T-helper 9 cell (primary cell): ENCODE results near the gene OR2T35.
"Not testable (repeated sequence)": the region's sequence is repeated elsewhere in the genome, so short reads cannot be mapped to it uniquely, and the experiment has no call there.

Experiments
- DNase-seq: peaks from one replicate; pipeline ENCODE4 v3.0.0-alpha.2; 2020
- total RNA-seq, 2 donors: gene quantifications; one replicate each; lab custom pipeline; 2026; lab: John Stamatoyannopoulos, UW

The OR2T35 gene, protein sequence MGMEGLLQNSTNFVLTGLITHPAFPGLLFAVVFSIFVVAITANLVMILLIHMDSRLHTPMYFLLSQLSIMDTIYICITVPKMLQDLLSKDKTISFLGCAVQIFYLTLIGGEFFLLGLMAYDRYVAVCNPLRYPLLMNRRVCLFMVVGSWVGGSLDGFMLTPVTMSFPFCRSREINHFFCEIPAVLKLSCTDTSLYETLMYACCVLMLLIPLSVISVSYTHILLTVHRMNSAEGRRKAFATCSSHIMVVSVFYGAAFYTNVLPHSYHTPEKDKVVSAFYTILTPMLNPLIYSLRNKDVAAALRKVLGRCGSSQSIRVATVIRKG
- total RNA-seq, result 0 reads per million in 2 donors

DNA sequence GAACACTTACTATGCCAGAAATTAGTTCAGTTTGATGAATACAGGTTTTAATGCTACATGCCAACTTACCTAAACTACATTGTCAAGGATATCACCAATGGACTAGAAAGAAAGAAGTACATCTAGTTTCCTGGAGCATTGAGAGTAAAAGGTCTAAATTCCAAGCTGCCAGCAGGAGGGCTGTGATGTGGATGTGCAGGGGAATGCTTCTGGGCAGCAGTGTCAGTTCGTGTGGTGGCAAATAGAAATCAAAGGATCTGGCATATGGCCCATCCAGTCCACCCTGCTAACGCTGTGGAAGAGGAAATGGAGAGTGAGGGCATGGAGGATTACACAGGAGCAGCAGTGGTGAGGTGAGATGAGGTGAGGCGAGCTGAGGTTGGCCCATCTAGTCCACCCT is at the start of gene OR2T35:
Gene OR2T35 (minus strand): TSS at position 101 of the 400 bp plus-strand sequence. CDS start 6,020 bp downstream, outside the sequence.
- DNase-seq, result not testable (repeated sequence)

DNA sequence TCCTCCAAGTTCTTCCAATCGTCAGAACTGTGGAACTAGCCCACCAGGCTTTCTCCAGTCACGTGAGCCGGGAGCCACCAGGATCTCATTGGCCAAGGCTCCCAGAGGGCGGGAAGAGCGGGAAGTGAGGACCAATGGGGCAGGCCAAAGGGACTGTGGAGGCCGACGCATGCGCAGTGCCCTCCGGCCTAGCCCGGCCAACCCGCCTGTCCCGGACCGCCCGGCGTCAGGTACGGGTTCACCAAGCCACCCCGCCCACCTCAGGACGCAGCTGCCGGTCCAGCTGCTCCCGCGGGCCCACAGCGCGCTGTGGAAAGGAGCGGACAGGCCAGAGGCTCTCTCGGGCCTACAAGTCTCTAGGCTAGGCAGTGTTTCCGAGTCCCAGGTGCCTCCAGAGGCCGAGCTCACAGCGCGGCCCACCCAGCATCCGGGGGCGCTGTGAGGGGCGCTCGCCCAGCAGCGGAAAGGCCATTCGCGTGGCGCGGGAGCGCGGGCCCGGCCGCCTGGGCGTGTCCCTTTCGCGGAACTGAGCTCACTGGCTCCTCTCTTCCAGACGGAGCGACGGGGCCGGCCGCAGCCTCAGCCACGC is 46.6 kb upstream of the OR2T35 start:
- DNase-seq, result no peak

DNA sequence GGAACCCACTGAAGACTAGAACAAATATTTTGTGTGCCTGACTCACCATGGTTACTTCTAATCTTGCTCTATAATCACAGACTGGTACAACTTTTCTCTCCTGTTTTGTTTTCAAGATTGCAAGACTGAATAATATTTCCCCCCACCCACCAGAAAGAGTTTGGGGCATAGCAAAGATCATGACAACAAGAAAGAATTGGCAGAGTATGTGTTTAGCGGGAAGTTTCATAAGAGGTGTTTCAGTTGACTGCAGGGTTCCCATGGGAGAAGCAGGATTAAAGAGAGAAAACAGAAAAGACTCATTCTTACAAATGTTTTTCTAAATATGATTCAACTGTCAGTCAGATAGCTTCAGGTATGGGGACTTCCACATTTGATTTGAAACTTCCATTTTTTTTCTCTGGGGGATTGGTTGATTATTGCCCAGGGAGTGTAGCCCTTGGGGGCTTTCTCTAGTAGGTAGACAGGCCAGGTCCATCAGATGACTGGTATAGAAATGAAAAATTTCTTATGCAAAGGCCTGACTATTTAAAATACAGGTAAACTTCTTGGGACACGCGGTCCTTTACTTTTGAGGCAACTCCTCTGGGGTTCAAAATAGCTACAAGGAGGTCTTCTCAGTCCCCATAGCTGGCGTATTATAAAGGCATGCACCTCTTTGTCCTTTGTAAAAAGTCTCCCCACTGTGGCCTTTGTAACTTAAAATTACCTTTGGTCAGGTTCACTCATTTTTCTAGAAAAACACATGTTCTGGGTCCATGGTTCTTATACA is 43.6 kb upstream of the OR2T35 start:
- DNase-seq, result no peak

DNA sequence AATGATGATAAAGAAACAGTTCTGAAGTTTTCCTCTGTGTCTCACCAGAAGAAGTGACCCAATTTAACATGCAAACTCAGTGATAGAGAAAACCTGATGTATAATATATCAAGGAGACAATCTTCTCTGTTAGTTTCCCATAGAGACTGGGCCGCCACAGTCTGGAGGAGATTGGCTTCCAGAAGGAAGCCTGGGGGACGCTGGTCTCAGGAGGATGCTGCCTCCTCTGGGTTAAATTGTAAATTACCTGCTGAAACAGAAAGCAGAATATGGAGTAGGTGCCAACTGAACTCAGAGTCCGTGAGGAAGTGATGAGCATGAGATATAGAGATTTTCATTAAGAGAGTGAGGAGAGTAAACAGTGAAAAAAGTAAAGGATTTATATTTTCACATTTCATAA is 41.7 kb upstream of the OR2T35 start:
- no peak for DNase-seq

- DNase-seq, result no peak
Measured at GRCh38 chr1:248681651-248682050, 36.6 kb upstream of the OR2T35 start.

DNA sequence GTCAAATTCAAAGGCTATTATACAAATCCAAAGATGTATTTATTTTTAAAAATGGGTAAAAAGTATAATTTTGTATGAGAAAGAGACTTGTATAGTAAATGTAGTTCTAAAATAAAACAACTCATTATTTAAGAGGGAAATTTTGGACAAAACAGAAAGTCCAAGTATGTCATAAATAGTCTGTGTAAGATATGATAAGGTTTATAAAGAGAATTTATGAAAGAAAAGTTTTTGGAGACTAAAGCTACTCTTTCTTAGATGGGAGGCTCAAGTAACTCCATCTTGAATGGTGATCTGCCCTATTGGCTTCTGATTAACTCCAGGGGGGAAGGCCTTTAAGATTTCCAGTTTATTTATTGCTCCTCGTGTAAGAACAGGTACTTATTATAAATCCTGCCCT is 24.9 kb upstream of the OR2T35 start:
- no peak for DNase-seq

GRCh38 chr1:248663453-248664328 is 18.6 kb upstream of the OR2T35 start:
- not testable (repeated sequence) for DNase-seq

GRCh38 chr1:248656797-248657196 is 11.7 kb upstream of the OR2T35 start:
- not testable (repeated sequence) for DNase-seq

DNA sequence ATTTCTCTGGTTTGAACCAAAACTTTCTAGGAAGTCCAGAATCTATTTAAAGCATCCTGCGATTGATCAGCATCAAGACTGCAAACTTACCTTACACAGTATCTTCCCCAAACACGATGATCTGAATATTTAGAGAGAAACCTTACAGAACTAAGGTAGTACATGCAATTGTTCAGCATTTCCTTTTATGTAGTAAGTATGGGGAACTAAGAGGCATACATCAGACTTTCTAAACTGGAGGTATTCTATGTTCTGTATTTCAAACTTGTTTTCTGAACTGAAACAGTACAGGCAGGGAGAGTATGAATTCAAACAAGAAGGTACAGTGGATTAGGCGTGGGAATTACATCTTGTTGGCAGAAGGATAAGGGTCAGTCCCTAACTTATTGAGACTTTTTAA is 10.3 kb upstream of the OR2T35 start, which contains the start of gene OR2T27:
Gene OR2T27 (minus strand): TSS at position 175 of the 400 bp plus-strand sequence. CDS start 4,644 bp downstream, outside the sequence.
- not testable (repeated sequence) for DNase-seq

GRCh38 chr1:248648770-248649536 is 3.9 kb upstream of the OR2T35 start:
- not testable (repeated sequence) for DNase-seq

DNA sequence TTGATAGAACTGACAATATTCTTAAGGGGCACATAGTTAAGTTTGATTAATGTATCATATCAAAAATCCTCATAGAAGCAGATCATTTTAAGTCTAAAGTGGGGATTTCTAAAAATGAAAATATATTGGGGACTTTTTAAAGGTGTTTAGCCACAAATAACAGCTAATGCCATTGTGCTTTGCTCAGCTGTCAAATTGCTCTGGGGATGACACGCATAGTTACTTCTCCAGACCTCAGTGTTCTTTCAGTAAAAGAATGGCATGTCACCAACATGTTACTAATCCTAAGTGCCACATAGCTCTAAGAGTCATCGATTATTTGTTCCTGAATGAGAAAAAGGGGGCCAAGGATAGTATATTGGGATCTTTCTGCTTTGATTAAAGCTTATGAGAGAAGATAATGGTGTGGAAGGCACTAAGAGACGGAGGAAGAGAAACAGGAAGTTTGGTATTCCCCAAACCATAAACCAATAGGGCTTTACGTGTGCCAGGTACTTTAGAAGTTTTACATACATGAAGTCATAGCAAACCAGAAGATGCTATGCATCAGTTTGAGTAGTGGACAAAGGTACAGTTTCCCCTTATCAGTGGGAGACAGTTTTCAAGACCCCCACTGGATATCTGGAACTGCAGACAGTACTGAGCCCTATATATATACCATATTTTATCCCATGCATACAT is 2.0 kb downstream of the OR2T35 start:
- DNase-seq, result not testable (repeated sequence)

- DNase-seq, result not testable (repeated sequence)
Measured at GRCh38 chr1:248641583-248641982, 3.5 kb downstream of the OR2T35 start.

DNA sequence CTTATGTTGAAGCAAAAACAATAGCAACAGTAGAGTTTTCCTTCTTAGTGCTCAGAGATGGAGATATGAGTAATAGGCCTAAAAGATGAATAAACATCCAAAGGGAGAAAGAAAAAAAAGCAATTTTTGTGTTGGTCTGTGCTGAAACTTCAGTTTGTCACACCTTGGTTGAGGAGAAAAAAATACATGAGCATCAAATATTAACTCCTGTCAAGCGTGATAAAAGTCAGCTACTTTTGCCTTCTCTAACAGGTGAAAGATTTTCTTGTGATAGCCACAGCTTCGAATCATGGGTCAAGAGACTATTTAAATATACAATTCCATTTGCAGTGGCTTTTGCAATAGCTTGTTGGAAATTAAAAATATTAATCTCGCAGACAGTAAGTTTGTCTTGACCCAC is 4.2 kb downstream of the OR2T35 start:
- DNase-seq, result not testable (repeated sequence)

DNA sequence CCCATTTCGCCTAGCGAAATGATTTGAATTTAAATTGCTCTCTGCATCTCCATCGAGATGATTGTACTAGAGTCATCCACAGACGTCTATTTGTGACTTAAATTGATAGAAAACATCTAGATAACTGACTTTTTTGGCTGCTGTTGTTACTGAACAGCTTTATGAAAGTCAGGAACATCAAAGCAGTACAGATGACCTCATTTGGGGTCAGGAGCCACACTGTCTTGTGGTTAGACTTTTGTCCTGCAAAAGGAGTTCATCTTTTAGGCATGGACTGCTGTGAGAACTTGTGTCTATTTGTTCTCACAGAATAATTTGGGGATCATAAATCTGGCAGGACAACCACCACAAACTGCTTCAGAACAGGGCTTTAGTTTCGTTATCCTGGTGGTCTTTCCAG is 5.4 kb downstream of the OR2T35 start:
- DNase-seq, result not testable (repeated sequence)

DNA sequence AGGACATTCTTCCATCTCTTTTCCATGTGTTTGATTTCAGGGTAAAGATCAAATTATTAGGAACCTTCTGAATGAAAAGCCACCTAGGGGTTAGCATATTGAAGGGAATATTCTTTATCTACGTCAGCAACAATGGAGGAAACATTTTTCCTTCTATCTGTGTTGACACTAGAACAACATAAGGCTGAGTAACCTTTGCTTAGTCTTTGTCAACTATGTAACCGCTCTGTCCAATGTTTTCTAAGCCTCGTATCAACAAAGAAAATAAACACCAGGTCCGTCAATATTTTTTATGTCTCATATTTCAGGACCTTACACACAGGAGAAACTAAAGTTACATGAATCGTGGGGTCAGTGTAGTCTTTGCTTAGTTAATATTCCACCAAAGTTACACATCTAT is 8.5 kb downstream of the OR2T35 start:
- not testable (repeated sequence) for DNase-seq

DNA sequence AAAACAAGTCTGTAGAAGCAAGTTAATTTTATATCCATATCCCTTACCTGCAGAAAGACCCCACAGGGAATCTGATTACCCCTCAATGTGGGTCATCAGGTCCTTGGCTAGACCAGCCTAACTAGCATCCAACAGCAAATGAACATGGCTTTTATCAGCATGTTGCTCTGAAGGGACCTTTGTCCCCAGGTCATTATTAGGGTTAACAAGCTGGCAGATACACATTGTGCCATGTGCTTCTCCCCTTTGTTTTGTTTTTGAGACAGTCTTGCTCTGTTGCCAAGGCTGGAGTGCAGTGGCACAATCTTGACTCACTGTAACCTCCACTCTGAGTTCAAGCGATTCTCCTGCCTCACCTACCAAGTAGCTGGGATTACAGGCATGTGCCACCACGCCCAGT is 10.1 kb downstream of the OR2T35 start, which contains the start of gene OR2T11:
Gene OR2T11 (minus strand): TSS at position 101 of the 400 bp plus-strand sequence. CDS start 7,963 bp downstream, outside the sequence.
- not testable (repeated sequence) for DNase-seq

- DNase-seq, result no peak
Measured at GRCh38 chr1:248631354-248632008, 13.6 kb downstream of the OR2T35 start.

DNA sequence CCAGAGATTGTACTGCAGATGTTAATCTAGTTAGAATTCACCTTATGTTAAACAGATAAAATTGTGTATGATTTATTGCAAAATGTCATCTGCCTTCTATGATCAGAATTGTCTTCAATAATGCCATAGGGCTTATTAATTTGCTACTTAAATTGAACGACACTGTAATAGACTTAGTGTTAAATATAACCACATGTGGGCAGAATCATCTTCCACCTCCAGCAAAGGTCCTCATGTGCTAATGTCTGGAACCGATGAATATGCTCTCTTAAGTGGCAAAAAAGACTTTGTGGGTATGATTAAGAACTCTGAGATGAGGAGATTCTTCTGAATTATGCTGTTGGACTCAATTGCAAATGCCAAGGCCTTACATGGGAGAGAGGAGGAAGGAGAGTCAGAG is 14.5 kb downstream of the OR2T35 start:
- no peak for DNase-seq

GRCh38 chr1:248627971-248628844 is 16.9 kb downstream of the OR2T35 start:
- no peak for DNase-seq
